NCI-H774 (cell line): ENCODE measurements around the gene CAB39L.
"Not testable (repeated sequence)": the region's sequence is repeated elsewhere in the genome, so short reads cannot be mapped to it uniquely, and the experiment has no call there.

Experiments used
- DNase-seq: peaks from one replicate; lab custom pipeline; 2025; lab: John Stamatoyannopoulos, UW

CAB39L gene

DNA sequence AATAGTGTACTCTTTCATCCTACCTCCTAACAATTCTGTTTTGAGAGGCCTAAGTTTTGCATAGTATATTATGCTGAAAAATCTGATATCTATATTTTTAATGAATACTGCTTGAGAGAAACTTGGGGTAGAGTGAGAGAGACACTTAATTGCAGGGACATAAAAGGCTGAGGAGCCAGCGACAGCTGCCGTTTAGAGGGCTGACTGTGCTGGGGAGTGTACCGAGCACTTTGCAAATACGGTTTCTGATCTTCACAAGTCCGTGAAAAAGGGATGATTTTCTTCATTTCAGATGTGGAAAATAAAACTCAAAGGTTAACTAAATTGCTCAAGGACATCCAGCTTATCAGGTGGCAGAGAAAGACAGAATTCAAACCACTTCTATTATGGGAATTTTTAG is 97.4 kb downstream of the CAB39L start:
- no peak for DNase-seq

DNA sequence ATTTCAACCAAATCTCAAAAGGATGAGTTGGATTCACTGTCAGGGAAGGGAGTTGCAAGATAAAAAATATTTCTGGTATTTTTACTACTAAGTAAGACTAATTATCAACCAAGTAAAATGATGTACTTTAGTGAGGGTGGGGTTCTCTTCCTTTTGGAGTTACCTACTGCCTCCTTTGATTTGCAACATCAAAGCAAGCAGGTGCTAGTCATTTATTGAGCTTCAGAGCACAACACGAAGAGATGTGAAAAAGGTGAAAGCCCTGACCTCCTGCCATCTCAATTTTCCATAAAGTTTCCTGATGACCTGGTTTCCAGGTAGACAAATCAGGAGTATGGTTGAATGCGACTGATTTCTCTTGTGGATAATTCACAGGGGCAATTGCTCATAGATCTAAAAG is 100.1 kb downstream of the CAB39L start:
- no peak for DNase-seq

DNA sequence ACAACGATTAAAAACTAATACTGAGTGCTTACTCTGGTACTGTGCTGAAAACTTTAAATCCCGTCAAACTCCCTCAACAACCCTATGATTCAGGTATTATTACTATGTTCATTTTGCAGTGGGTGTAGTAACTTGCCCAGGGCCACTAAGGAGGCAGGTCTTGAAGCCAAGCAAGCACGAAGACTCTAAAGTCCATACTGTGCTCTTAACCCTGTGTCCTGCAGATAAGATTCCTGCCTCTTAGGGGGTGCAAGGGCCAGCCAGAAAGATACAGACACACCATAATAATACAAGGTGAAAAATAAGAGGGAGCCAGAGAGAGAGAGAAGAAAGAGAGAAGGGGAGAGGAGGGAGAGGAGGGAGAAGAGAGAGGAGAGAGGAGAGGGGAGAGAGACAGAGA is 100.6 kb downstream of the CAB39L start:
- no peak for DNase-seq

DNA sequence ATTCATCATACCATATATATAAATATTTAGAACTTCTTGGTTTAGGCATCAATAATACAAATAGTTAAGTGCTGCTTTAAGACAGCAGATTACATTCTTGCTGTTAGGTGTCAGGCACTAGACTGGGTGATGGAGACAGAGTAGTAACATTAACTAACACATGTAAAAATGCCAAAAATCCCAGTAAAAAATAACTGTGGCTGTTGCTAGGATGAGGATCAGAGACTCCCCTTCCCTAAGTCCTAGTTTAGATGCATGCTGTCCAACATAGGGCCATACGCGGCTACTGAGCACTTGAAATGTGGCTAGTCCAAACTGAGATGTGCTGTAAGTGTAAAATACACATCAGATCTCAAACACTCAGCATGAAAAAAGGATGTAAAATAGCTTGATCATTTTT is 101.4 kb downstream of the CAB39L start:
- DNase-seq: no peak

DNA sequence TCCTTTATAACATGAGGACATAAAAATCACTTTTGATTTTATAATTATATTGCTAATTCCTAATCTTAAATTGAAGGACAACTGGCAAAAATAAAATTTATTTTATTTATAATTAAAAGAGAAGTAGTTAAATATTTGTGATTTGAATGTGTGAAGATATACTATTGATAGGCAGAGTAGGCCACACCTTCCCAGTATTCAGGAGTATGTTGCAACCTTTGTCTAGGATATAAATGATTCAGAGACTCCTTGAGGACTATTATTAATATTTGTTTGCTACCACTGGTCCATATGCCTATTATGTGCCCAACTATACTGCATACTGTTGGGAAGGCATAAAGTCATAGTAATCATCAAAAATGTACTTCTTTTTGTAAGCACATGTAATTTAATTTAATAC is 101.9 kb downstream of the CAB39L start:
- no peak for DNase-seq

DNA sequence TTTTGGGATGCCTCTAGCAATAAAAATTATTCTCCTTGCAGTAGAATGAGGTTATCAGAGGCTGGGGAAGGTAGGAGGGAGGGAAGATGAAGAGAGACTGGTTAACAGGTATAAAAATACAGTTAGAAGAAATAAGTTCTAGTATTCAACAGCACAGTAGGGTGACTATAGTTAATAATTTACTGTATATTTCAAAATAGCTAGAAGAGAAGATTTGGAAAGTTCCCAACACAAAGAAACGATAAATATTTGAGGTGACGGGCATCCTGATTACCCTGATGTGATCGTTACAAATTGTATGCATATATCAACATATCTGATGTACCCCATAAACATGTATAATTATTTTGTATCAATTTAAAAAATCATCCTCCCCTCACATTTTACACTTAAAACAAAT is 102.3 kb downstream of the CAB39L start:
- DNase-seq: no peak

DNA sequence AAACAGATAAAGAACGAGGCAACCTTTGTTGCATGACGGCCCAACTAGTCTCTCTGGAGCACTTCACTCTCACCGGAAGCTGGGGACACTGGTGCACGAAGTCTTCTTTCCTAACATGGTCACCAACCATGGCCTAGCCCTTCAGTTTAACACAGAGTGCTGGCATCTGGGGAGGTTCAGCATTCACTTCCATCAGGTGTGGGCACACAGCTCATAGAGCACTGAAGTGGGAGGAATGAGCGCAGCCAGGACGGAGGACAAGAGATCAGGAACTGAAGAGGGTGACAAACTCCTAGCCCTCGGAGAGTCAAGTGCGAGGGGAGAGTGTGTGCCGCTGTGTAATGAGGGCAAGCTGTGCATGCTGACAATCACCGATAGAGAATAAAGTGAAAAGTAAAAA is 103.7 kb downstream of the CAB39L start:
- no peak for DNase-seq

DNA sequence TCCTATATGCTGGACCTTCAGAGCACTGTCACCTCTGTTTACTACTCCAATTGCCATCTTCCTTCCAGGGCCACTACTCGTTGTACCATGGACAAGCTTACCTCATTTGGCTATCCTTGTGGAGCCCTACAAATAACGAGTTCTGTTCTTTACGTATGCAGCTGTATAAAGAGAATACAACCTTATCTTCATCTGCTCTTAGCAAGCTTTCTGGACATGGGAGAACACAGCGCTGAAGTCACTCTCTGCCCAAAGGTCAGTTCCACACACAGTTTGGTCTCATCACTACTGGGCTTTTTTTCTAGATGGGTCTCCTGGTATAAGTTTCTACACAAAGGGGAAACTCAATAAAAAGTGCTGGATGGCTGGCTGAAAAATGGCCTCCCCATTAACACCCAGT is 107.2 kb downstream of the CAB39L start:
- no peak for DNase-seq

DNA sequence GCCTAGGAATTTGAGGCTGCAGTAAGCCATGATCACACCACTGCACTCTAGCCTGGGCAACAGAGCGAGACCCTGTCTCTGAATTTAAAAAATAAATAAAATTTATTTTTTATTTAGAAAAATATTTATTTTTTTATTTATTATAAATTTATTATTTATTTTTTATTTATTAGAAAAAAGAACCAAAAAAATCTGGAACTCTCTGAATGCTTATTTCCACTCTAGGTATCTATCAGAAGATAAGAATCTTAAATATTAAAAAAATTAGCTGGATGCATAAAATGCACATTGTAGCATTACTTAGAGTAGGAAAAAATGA is 113.4 kb downstream of the CAB39L start:
- DNase-seq: no peak

DNA sequence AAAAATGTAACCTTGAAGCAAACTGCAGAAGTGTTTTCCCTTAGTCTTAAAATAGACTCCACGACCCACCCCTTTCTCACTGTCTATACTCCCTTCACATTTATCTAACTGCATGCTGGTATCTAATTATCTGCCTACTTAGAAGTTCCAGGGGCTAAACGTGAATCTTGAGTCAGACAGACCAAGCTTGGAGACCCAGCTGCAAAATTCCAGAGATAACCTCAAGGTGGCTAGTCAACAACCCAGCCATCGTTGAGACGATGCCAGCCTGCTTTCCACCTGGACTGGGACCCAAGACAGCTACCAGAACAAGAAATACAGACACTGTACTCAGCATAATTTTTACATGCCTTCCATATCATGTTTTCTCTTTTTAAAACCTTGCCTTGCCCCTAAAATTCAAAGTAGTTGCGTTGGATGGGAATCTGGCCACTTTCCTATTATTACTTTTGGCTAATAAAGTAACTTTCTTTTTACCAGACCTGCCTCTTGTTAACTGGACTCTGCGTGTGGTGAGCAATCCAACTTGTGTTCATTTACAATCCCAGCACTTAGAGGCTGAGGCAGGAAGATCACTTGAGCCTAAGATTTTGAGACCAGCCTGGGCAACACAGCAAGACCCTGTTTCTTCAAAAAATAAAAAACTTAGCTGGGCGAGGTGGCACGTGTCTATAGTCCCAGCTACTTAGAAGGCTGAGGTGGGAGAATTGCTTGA is 113.9 kb downstream of the CAB39L start:
- no peak for DNase-seq

DNA sequence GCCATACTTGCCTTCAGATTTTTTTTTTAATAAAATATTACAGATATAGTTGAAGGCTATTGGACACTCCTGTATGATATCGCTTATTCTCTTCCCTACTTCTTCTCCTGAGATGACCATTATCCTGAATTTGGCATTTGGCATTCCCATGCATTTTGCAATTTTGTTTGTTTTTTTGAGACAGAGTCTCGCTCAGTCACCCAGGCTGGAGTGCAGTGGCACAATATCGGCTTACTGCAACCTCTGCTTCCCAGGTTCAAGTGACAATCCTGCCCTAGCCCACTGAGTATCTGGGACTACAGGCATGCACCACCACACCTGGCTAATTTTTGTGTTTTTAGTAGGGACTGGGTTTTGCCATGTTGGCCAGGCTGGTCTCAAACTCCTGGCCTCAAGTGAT is 116.7 kb downstream of the CAB39L start:
- DNase-seq: not testable (repeated sequence)

DNA sequence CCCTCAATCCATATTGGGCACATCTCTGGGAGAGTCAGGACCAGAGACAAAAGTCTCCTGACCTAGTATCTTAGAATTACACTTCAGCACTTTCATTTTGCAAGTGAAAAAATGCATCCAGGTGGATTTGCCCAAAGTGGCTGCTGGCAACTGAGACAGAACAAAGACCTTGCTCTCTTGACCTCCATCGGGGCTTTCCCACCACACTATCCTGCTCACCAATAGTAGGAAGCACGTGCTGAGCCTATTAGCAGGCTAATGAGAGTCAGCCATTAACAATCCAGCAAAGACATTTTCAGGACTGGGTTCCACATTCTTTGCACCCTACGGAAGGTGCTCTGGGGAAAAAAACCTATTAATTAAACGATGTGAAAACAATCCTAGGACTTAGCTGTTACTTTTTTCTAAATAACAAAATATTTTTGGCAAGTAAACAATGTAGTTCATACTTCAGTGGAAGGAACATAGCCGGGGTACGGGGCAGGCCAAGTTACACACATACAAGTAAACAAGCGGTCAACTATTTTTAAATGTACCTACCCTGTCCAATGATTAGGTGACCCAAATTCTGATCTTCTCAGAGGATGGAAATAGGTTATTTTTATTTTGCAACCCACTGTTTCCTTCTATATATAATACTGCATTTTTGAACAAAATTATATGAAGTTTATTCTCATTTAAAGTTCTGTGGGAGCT is 117.5 kb downstream of the CAB39L start:
- no peak for DNase-seq

DNA sequence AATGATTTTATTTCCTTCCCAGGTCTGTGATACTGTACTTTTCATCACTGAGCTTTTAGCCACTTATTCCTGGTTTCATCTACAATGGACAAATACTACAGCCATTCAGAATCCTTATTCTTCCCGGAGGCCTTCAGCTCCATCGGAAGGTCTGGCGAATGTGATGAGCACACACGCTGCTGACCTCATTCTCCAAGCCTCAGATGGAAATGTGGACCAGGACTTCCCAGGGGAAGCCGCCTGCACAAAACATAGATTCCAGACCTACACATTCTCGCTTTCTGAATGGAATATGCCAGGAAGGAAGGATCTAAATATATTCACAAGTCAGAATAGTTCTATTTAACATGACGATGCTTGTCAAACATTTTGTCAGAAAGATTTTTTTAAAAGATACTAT is 120.5 kb downstream of the CAB39L start:
- DNase-seq: no peak

DNA sequence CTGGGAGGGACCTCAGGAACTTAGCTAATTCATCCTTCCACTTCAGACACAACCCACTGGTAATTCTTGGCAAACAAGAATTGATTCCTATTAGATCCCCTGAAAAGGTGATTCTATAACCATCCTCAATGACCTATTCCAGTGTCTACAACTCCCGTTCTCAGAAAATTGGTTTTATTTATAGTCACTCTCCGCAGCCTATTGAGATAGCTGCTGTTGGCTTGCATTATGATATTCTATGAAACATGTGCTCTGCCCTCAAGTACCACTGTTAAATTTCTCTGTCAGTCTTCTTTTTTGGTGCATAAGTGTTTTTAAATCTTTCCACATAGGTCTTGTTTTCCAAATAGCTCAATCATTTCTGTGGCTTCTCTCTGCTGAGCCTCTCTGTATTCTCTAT is 121.2 kb downstream of the CAB39L start:
- no peak for DNase-seq

DNA sequence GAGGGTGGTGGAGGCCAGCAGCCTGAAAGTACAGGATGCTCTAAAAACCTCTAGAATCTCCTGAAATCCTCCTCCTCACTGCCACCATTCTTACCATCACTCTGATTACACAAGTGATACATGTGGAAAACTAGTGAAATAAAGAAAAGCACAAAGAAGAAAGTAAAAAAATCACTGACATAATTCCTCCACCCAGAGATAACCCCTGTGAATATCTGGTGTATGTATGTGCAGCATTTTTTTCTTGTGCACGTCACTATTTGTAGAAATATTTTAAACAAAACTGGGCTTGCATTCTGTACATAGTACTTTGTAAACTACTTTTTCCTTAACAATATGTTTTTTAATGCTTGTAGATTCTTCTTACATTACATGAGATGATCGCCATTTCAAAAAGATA is 122.9 kb downstream of the CAB39L start:
- DNase-seq: no peak

DNA sequence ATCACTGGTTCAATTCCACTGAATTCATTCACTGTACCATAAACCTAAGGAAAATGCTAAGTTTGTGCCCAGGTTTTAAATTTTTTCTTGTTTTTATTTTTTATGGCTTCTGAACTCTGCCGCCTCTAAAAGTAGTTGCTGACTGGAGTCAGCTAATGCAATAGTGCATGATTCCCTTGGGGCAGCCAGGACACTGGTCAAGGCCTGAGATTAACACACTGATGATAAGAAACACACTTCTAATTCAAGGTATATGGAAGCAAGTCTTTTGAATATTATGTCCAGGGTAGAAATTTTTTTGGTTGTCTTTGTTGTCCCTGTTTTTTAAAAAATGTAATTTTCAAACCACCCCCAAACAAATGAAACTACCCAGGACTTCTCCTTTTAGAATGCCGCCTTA is 123.9 kb downstream of the CAB39L start:
- DNase-seq: no peak

DNA sequence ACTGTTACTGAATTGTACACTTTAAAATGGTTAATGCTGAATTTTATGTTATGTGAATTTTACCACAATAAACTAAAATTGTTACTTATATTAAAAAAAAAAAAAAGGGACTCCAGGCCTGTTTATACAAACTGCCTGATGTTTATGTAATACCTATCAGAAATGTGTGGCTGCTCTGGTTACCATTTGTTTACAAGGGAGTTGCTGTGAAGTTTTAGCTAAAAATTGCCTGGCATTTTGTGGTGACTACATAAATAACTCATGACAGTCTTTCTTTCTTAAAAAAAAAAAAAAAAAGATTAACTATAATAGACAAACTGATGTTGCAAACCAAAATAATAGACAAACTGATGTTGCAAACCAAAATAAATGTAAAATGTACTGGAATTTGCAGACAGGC is 124.3 kb downstream of the CAB39L start:
- DNase-seq: no peak

DNA sequence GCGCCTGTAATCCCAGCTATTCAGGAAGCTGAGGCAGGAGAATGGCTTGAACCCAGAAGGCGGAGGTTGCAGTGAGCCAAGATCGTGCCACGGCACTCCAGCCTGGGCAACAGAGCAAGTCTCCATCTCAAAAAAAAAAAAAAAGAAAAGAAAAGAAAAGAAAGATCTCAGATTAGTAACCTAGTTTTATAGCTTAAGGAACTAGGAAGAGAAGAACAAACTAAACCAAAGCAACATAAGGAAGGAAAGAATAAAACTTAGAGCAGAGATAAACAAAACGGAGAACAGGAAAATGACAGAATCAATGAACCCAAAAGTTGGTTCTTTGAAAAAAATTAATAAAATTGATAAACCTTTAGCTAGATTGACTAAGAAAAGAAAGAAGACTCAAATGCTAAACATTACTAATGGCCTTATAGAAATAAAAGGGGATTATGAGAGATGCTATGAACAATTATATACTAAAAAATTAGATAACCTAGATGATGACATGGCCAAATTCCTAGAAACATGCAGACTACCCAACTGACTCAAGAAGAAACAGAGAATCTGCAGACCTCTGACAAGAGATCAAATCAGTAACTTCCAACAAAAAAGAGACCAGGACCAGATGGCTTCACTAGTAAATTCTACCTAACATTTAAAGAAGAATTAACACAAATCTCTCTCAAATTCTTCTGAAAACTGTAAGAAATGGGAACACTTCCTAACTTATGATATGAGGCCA is 127.9 kb downstream of the CAB39L start:
- DNase-seq: no peak

DNA sequence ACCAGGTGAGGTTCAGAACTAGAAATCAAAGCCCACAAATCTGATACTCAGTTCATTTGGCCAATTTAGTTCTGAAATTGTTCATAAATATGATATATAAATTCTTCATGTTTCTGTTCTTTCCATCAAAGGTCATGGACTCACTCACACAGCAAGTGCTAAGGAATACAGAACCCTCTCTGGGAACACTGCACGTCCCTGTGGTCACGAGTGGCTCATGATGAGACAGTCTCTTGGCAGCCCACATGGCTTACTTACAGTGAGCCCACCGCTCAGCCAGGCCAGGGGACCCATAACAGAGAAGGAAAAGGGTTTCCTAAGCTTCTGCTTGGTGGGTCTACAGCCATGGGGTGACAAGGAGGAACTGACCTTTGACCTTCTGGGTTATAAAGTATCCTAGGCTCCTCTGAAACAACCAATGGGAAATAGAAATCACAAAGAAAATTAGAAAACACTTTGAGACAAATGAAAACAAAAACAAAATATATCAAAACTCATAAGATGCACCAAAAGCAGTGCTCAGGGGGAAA is 128.8 kb downstream of the CAB39L start:
- DNase-seq: no peak

DNA sequence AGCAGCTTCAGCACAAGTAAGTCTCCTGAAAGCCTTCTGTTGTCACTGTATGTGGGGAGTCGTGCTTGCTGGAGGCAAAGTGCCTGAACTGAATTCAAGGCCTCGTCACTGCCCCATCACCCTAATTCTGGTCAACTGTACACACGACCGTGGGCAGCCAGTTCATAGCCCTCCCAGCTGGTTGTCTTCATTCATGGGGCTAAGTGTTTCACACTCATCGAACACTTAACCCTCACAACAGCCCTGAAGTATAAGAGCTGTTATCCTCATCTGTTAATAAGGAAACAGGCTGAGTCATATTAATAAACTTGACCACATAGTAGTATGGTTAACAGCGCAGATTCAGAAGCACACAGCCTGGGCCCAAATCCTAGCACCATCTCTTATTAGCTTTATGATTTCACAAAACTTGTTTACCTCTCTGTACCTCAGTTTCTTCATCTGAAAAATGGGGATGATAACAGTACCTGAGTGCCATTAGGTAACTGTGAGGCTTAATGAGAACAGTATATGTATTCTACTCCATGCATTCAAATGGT is 129.5 kb downstream of the CAB39L start:
- no peak for DNase-seq

DNA sequence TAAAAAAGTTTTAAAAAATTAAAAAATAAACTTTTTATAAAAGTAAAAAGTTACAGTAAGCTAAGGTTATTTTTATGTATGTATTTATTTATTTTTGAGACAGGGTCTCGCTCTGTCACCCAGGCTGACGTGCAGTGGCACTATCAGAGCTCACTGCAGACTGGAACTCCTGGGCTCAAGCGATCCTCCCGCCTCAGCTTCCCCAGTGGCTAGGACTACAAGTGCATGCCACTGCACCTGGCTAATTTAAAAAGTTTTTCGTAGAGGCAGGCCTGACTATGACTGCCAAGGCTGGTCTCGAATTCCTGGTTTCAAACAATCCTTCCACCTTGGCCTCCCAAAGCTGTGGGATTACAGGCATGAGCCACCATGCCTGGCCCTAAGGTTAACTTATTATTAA is 132.0 kb downstream of the CAB39L start:
- DNase-seq: no peak

DNA sequence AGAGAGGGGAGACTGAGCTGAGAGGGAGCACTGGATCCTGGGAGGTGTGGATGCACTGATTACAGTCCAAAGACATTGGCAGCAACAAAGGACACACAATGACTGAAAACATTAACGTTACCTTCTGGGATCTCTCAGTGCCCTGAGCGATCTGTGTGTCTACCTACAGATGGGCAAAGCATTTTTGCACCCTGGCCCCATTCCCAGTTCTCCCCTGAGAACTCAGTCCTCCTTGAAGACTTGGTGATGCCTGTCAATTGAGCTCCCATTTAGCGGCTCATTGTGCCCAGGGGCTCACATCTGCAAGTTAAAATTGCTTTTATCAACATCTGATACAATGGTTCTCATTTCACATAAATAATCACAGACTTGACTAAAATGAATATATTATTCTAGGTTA is 133.6 kb downstream of the CAB39L start:
- no peak for DNase-seq

DNA sequence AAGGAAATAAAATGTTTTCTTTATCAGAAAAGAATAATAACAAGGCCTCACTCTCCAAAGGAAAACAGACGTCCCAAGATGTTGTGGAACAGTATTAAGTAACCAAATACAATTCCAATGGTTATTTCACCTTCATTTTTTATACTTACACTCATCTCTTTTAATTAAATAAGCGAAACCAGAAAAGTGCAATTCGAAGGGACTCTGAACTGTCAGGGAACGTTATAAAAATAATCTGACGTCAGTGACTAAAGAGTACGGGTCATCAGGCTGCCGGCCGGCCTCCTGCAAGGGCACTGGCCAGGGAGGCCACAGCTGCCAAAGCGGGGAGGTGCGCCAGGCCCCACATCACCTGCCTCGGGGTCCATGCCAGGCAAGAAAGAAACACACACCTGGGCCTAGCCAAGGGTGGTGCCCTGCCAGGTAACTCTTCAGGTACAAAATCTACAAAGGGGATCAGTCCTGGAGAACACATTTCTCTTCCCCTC is 134.9 kb downstream of the CAB39L start:
- no peak for DNase-seq
